HepG2 (cell line): Measurements from ENCODE around the gene NPPC. TPM values are rescaled to one million over a fixed set of nuclear protein-coding genes. Genes with fewer than 3 reads are reported as not detected.
A peak's percentile ranks its signal among the peaks of the same experiment; 100 is the strongest.

ENCODE experiments used
- ATRX ChIP-seq: sonication (generic); formaldehyde crosslinking; IDR thresholded peaks from 2 replicates; pipeline ENCODE4 v1.4.0; 2020; ENCODE audit warnings: missing genetic modification reagents, borderline replicate concordance
- CREM ChIP-seq, 2 experiments: sonication (generic) in 1 of 2; formaldehyde crosslinking in 1 of 2; IDR thresholded peaks; 2 replicates each; pipeline versions ENCODE4 v1.4.0 to v1.6.1; 2016 to 2020; ENCODE audit warnings: antibody characterized with exemption in 1 of 2, mild to moderate bottlenecking in 1 of 2, missing genetic modification reagents in 1 of 2
- ETV5 ChIP-seq: IDR thresholded peaks from 2 replicates; pipeline ENCODE4 v1.6.1; 2018; ENCODE audit warnings: missing biosample characterization, missing genetic modification reagents, inconsistent platforms, borderline replicate concordance
- FOXK1 ChIP-seq: sonication (generic); formaldehyde crosslinking; IDR thresholded peaks from 2 replicates; pipeline ENCODE4 v1.4.0; 2020; ENCODE audit warnings: low read depth, missing genetic modification reagents, borderline replicate concordance
- HES4 ChIP-seq: sonication (generic); formaldehyde crosslinking; IDR thresholded peaks from 2 replicates; pipeline ENCODE4 v1.9.0; 2021; ENCODE audit warnings: mild to moderate bottlenecking, missing genetic modification reagents, borderline replicate concordance
- JDP2 ChIP-seq: sonication (generic); formaldehyde crosslinking; IDR thresholded peaks from 2 replicates; pipeline ENCODE4 v1.8.1; 2022; ENCODE audit warnings: missing genetic modification reagents, borderline replicate concordance
- JUN ChIP-seq: sonication (generic); formaldehyde crosslinking; IDR thresholded peaks from 2 replicates; pipeline ENCODE4 v1.4.0; 2020; ENCODE audit warnings: mild to moderate bottlenecking, missing genetic modification reagents
- KLF15 ChIP-seq: sonication (generic); formaldehyde crosslinking; IDR thresholded peaks from 2 replicates; pipeline ENCODE4 v1.8.1; 2023; ENCODE audit warnings: borderline replicate concordance, mild to moderate bottlenecking, inconsistent platforms, missing genetic modification reagents, mixed read lengths
- MLLT10 ChIP-seq: sonication (generic); formaldehyde crosslinking; IDR thresholded peaks from 2 replicates; pipeline ENCODE4 v1.4.0; 2020; ENCODE audit warnings: missing genetic modification reagents
- MTF1 ChIP-seq: sonication (generic); formaldehyde crosslinking; IDR thresholded peaks from 2 replicates; pipeline ENCODE4 v1.5.0; 2020; ENCODE audit warnings: missing genetic modification reagents
- MXI1 ChIP-seq: IDR thresholded peaks from 3 replicates; pipeline ENCODE4 v1.6.1; 2012; ENCODE audit warnings: low read depth, low read length, inconsistent platforms, borderline replicate concordance
- ONECUT2 ChIP-seq: sonication (generic); formaldehyde crosslinking; IDR thresholded peaks from 2 replicates; pipeline ENCODE4 v1.4.0; 2020; ENCODE audit warnings: missing genetic modification reagents
- PHF21A ChIP-seq: sonication (generic); formaldehyde crosslinking; IDR thresholded peaks from 2 replicates; pipeline ENCODE4 v1.5.0; 2020; ENCODE audit warnings: mild to moderate bottlenecking, missing genetic modification reagents
- PHF8 ChIP-seq: sonication (generic); formaldehyde crosslinking; IDR thresholded peaks from 2 replicates; pipeline ENCODE4 v1.5.0; 2020; ENCODE audit warnings: missing genetic modification reagents
- RAD51 ChIP-seq: fragments of 450-650 bp; IDR thresholded peaks from 2 replicates; pipeline ENCODE4 v1.6.1; 2016; ENCODE audit warnings: borderline replicate concordance
- SP140L ChIP-seq: sonication (generic); formaldehyde crosslinking; IDR thresholded peaks from 2 replicates; pipeline ENCODE4 v1.4.0; 2020; ENCODE audit warnings: missing genetic modification reagents, borderline replicate concordance
- ZNF3 ChIP-seq: IDR thresholded peaks from 2 replicates; pipeline ENCODE4 v1.7.0; 2017; ENCODE audit warnings: inconsistent platforms
- ZNF557 ChIP-seq: sonication (generic); formaldehyde crosslinking; IDR thresholded peaks from 2 replicates; pipeline ENCODE4 v1.4.0; 2020; ENCODE audit warnings: missing genetic modification reagents
- ZNF768 ChIP-seq: sonication (generic); formaldehyde crosslinking; IDR thresholded peaks from 2 replicates; pipeline ENCODE4 v1.4.0; 2020; ENCODE audit warnings: missing genetic modification reagents
- polyA plus RNA-seq, 8 experiments: library from polyadenylated mRNA; depleted of rRNA in 3 of 8; stranded (reverse) in 7 of 8; unstranded in 1 of 8; fragments of >200 nt; fragmentation: Illumina TruSeq in 4 of 8; extraction: Trizol in 4 of 8; gene quantifications; 2 replicates each; pipeline versions ENCODE4 v1.2.1 to v1.2.3, GENCODE V29; 2011 to 2016; ENCODE audit warnings: low read depth in 4 of 8, missing spikeins in 1 of 8, mixed read lengths in 1 of 8; ENCODE audit not compliant: insufficient read depth in 1 of 8
- total RNA-seq, 5 experiments: library from RNA; depleted of rRNA; stranded (reverse); fragments of >200 nt; fragmentation: Illumina TruSeq; extraction: Trizol; gene quantifications; 2 replicates each; pipeline ENCODE4 v1.2.3, GENCODE V29; 2016; ENCODE audit warnings: low read depth in 1 of 5
- TF ChIP-seq, protein P1 (sequence below): conservative IDR thresholded peaks from 2 replicates; pipeline ENCODE4 v1.6.1; 2018; ENCODE audit warnings: missing genetic modification reagents
- TF ChIP-seq, protein P2 (sequence below): sonication (generic); formaldehyde crosslinking; IDR thresholded peaks from 2 replicates; pipeline ENCODE4 v1.9.0; 2022; ENCODE audit warnings: low read depth, missing genetic modification reagents
- TF ChIP-seq, protein P3 (sequence below): sonication (generic); formaldehyde crosslinking; IDR thresholded peaks from 2 replicates; pipeline ENCODE4 v1.5.0; 2020; ENCODE audit warnings: missing genetic modification reagents
- TF ChIP-seq, protein P4 (sequence below): sonication (generic); formaldehyde crosslinking; IDR thresholded peaks from 2 replicates; pipeline ENCODE4 v1.5.0; 2020; ENCODE audit warnings: missing genetic modification reagents
- TF ChIP-seq, protein P5 (sequence below): sonication (generic); formaldehyde crosslinking; conservative IDR thresholded peaks from 2 replicates; pipeline ENCODE4 v1.4.0; 2020; ENCODE audit warnings: missing genetic modification reagents

NPPC gene
- total and polyA plus RNA-seq, 2 of the 13 experiments (the other 11 are each of a cell fraction or from before 2014, with no cell fraction given): 0.11 TPM; not detected in 1

DNA sequence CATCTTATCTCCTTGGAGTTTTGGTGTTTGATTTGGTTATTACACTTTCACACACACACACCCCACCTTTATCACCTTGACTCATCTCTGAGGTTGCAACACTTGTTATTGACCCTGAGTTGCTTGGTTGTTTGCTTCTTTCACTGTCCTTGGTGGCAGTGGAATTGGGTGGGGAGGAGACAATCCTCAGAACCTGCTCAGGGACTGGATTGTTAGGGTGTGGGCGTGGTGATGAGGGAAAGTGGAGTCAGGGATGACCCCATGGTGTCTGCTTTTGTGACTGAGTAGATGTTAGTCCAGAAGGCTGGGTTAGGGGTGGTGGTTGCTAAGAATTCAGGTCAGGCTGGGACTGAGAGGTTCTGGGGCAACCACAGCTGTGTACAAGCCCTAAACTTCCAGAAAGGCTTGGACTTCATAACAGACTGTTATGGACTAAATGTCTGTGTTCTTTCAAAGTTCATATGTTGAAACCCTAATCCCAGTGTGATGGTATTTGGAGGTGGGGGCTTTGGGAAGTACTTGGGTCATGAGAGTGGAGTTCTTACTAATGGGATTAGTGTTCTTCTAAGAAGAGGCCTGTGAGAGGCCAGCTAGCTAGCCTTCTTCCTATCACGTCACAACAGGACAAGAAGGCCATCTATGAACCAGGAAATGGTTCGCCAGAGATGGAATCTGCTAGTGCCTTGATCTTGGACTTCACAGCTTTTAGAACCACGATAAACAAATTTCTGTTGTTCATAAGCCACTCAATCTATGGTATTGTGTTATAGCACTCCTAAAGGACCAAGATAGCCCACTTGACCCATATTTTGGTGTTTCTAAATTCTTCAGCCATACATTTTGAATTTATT, 31.9 kb upstream of the NPPC start (continued):
- TF ChIP-seq JUN (no peak), CREM (IDR thresholded peaks at IDR 0.05) (no peak), CREM (CRISPR knock-in tag; IDR thresholded peaks at IDR 0.05) (no peak), RAD51 (no peak), MTF1 (CRISPR knock-in tag) (no peak), ONECUT2 (CRISPR knock-in tag) (peak; percentile 64), PHF21A (CRISPR knock-in tag) (no peak), MXI1 (no peak), MLLT10 (CRISPR knock-in tag) (no peak), HES4 (CRISPR knock-in tag) (no peak), KLF15 (no peak), JDP2 (CRISPR knock-in tag) (no peak), ATRX (CRISPR knock-in tag) (no peak), SP140L (CRISPR knock-in tag) (no peak), ZNF557 (no peak), FOXK1 (no peak), PHF8 (CRISPR knock-in tag) (no peak), ZNF768 (CRISPR knock-in tag) (no peak), ZNF3 (CRISPR knock-in tag) (0 out of 2 replicates have a peak, but pooled peaks have one; percentile 28), ETV5 (CRISPR knock-in tag) (no peak)
- TF ChIP-seq, protein P1, sequence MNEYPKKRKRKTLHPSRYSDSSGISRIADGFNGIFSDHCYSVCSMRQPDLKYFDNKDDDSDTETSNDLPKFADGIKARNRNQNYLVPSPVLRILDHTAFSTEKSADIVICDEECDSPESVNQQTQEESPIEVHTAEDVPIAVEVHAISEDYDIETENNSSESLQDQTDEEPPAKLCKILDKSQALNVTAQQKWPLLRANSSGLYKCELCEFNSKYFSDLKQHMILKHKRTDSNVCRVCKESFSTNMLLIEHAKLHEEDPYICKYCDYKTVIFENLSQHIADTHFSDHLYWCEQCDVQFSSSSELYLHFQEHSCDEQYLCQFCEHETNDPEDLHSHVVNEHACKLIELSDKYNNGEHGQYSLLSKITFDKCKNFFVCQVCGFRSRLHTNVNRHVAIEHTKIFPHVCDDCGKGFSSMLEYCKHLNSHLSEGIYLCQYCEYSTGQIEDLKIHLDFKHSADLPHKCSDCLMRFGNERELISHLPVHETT (CRISPR knock-in tag): no peak
- TF ChIP-seq, protein P2, sequence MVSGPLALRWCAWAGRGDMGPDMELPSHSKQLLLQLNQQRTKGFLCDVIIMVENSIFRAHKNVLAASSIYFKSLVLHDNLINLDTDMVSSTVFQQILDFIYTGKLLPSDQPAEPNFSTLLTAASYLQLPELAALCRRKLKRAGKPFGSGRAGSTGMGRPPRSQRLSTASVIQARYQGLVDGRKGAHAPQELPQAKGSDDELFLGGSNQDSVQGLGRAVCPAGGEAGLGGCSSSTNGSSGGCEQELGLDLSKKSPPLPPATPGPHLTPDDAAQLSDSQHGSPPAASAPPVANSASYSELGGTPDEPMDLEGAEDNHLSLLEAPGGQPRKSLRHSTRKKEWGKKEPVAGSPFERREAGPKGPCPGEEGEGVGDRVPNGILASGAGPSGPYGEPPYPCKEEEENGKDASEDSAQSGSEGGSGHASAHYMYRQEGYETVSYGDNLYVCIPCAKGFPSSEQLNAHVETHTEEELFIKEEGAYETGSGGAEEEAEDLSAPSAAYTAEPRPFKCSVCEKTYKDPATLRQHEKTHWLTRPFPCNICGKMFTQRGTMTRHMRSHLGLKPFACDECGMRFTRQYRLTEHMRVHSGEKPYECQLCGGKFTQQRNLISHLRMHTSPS (CRISPR knock-in tag): no peak
- TF ChIP-seq, protein P3, sequence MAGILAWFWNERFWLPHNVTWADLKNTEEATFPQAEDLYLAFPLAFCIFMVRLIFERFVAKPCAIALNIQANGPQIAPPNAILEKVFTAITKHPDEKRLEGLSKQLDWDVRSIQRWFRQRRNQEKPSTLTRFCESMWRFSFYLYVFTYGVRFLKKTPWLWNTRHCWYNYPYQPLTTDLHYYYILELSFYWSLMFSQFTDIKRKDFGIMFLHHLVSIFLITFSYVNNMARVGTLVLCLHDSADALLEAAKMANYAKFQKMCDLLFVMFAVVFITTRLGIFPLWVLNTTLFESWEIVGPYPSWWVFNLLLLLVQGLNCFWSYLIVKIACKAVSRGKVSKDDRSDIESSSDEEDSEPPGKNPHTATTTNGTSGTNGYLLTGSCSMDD (CRISPR knock-in tag): no peak
- TF ChIP-seq, protein P4, sequence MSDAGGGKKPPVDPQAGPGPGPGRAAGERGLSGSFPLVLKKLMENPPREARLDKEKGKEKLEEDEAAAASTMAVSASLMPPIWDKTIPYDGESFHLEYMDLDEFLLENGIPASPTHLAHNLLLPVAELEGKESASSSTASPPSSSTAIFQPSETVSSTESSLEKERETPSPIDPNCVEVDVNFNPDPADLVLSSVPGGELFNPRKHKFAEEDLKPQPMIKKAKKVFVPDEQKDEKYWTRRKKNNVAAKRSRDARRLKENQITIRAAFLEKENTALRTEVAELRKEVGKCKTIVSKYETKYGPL (CRISPR knock-in tag): no peak
- TF ChIP-seq, protein P5, sequence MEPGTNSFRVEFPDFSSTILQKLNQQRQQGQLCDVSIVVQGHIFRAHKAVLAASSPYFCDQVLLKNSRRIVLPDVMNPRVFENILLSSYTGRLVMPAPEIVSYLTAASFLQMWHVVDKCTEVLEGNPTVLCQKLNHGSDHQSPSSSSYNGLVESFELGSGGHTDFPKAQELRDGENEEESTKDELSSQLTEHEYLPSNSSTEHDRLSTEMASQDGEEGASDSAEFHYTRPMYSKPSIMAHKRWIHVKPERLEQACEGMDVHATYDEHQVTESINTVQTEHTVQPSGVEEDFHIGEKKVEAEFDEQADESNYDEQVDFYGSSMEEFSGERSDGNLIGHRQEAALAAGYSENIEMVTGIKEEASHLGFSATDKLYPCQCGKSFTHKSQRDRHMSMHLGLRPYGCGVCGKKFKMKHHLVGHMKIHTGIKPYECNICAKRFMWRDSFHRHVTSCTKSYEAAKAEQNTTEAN (CRISPR knock-in tag): no peak
